Amygdala (tissue), 56 donors: ENCODE measurements around the gene DAD1.
"Not testable (repeated sequence)": the region's sequence is repeated elsewhere in the genome, so short reads cannot be mapped to it uniquely, and the experiment has no call there.

Experiments used
- DNase-seq, 56 donors: peaks; one replicate each; lab custom pipeline; 2025; lab: John Stamatoyannopoulos, UW

Gene DAD1

GRCh38 chr14:22600027-22600426 lies 11.0 kb upstream of the DAD1 start:
- no peak for DNase-seq

- no peak for DNase-seq
Measured at GRCh38 chr14:22599349-22599748, 10.3 kb upstream of the DAD1 start.

- DNase-seq, result peak in 8 of 56 donors; percentile 3 to 18 (median 12)
Measured at GRCh38 chr14:22598896-22599244, 9.8 kb upstream of the DAD1 start.

- DNase-seq, result peak in 55 of 56 donors; percentile 15 to 88 (median 67)
Measured at GRCh38 chr14:22598099-22598895, 9.3 kb upstream of the DAD1 start, which contains the start of gene ABHD4. ABHD4 (plus strand) TSS chr14:22598300; CDS start chr14:22598307, 7 bp downstream.

DNA sequence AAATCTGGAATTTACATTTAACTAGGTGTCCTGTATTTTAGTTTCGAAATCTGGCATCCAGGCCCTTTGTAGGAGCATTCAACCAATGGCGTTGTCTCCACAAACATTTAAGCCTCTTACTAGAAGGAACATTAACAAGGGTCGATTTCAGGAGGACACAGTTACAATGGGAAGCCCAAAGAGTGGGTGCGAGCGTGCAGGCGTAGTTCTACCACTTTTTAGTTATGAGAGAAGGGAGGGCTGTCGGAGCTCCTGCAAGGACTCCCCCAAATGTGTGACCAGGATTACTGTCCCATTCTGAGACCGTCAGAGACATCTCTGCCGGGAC lies 8.7 kb upstream of the DAD1 start:
- no peak for DNase-seq

- no peak for DNase-seq
Measured at GRCh38 chr14:22597265-22597664, 8.2 kb upstream of the DAD1 start.

- no peak for DNase-seq
Measured at GRCh38 chr14:22596354-22596879, 7.4 kb upstream of the DAD1 start.

GRCh38 chr14:22594156-22594716 lies 5.2 kb upstream of the DAD1 start:
- no peak for DNase-seq

DNA sequence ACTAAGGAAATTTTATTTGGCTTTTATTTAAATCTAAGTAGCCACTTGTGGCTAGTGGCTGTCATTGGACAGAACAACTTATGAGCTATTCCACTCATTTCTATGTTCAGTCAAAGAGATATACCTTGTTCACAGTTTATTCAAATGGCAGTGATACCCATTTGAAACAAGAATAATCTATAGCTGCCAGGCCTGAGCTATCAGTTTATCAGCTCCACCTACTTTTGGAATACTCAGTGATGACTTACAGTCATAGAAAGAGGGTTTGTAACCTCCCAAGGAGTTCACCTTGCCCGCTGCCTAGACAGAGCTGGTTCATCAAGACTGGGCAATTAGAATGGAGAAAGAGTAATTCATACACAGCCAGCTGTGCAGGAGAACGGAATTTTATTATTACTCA lies 4.6 kb upstream of the DAD1 start:
- no peak for DNase-seq

- DNase-seq, result no peak
Measured at GRCh38 chr14:22593189-22593588, 4.2 kb upstream of the DAD1 start.

GRCh38 chr14:22588526-22589095 lies 413 bp downstream of the DAD1 start:
- no peak for DNase-seq

GRCh38 chr14:22587677-22588422 lies 1.2 kb downstream of the DAD1 start:
- DNase-seq, result not testable (repeated sequence)

DNA sequence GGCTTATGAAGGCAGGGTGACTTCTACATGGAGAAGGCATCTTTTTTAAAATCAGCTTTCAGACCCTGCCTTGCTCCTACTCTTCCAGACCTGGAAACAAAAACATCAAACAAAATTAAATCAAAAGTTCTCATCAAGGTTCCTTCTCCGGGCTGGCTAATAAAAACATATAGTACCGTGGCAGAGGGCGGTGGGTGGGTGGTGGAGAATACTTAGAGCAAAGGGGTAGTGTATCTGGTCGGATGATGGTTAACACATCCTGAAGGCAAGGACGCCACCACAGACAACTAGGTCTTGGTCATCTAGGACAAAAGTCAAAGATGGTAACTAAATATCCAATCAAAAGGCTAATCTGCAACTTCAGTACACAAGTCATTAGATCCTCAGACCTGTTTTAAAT lies 1.8 kb downstream of the DAD1 start:
- DNase-seq, result no peak

GRCh38 chr14:22583994-22584393 lies 5.0 kb downstream of the DAD1 start:
- DNase-seq, result no peak

GRCh38 chr14:22580625-22581024 lies 8.4 kb downstream of the DAD1 start:
- no peak for DNase-seq

- no peak for DNase-seq
Measured at GRCh38 chr14:22579881-22580280, 9.1 kb downstream of the DAD1 start.

DNA sequence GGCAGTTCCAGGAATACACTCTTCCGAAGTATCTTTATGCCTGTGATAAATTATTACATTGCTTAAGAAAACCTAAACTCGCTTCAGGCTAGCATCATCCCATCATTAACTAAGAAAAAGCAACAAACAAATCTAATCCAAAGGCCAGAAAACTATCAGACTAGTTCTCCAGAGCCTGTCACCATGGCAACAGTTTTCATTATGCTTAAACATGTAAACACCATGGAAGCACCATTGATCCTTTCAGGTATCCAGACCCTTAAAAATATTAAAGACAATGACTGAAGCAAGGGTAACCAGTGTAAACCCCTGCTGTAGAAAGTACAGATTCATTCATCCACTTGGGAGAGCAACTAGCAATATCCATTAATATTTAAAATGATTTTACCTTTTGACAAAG lies 9.8 kb downstream of the DAD1 start:
- DNase-seq, result no peak

DNA sequence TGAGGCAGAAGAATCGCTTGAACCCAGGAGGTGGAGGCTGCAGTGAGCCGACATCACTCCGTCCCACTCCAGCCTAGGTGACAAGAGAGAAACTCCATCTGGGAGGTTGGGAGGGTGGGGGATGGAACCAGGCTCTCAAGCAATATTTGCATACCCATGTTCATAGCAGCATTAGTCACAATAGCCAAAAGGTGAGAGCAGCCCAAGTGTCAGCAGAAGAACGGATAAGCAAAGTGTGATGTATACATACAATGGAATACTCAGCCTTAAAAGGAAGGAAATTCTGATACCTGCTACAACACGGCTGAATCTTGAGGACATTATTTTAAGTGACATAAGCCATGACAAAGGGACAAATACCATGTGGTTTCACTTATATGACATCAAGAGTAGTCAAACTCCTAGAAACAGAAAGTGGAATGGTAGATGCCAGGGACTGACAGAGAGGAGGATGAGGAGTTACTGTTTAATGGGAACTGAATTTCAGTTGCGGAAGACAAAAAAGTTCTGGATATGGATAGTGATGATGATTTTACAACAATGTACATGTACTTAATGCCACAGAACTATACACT lies 11.6 kb downstream of the DAD1 start:
- no peak for DNase-seq

DNA sequence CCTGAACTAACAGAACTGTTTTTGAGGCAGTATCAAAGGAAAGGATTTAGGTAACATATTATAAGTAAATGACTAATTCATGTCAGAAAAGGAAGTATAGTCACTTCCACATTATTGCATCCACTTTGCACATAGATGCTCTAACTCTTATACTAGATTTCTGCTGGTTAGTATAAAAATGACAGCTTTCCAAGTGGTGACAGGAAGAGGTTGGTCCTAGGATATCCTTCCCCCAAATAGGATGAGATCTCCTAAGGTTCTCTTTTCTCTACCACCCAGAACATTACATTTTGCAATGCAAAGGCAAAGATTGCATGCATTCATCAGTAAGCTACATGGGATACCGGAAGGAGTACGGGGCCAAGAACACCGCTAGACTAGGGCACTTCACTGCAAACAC lies 15.2 kb downstream of the DAD1 start:
- DNase-seq, result no peak

GRCh38 chr14:22572562-22573058 lies 16.4 kb downstream of the DAD1 start:
- no peak for DNase-seq
